Subcutaneous adipose tissue (tissue), 4 donors: ENCODE results near the gene IQGAP1. TPM values are rescaled to one million over a fixed set of nuclear protein-coding genes. Genes with fewer than 3 reads are reported as not detected.

ENCODE experiments used
- total RNA-seq, 4 donors: library from RNA; depleted of rRNA; stranded (reverse); fragments of >200 nt; gene quantifications; one replicate each; pipeline ENCODE4 v1.1.0, GENCODE V29; 2016
- TF ChIP-seq, protein P1 (sequence below): fragments of 450-650 bp; IDR thresholded peaks from one replicate; pipeline ENCODE4 v1.5.1; 2016; ENCODE audit warnings: low read depth, mild to moderate bottlenecking, control low read depth, antibody characterized with exemption, moderate library complexity

Gene IQGAP1
- total RNA-seq, 4 donors from 2014 or later, result 279 to 493 (median 310) TPM

DNA sequence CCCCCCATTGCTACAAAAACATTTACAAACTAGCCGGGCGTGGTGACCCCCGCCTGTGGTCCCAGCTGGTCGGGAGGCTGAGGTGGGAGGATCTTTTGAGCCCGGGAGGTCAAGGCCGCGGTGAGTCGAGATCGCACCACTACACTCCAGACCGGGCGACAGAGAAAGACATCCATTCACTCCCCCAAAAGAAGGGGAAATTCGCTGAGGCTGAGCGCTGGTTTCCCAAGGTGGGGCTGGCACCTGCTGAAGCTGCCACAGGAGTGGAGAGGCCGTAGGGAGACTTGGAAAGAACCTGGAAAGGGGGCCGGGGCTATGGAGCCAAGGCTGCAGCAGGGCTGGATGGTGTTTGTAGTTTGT is 140.9 kb downstream of the IQGAP1 start:
- TF ChIP-seq, protein P1, sequence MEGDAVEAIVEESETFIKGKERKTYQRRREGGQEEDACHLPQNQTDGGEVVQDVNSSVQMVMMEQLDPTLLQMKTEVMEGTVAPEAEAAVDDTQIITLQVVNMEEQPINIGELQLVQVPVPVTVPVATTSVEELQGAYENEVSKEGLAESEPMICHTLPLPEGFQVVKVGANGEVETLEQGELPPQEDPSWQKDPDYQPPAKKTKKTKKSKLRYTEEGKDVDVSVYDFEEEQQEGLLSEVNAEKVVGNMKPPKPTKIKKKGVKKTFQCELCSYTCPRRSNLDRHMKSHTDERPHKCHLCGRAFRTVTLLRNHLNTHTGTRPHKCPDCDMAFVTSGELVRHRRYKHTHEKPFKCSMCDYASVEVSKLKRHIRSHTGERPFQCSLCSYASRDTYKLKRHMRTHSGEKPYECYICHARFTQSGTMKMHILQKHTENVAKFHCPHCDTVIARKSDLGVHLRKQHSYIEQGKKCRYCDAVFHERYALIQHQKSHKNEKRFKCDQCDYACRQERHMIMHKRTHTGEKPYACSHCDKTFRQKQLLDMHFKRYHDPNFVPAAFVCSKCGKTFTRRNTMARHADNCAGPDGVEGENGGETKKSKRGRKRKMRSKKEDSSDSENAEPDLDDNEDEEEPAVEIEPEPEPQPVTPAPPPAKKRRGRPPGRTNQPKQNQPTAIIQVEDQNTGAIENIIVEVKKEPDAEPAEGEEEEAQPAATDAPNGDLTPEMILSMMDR, result no peak

DNA sequence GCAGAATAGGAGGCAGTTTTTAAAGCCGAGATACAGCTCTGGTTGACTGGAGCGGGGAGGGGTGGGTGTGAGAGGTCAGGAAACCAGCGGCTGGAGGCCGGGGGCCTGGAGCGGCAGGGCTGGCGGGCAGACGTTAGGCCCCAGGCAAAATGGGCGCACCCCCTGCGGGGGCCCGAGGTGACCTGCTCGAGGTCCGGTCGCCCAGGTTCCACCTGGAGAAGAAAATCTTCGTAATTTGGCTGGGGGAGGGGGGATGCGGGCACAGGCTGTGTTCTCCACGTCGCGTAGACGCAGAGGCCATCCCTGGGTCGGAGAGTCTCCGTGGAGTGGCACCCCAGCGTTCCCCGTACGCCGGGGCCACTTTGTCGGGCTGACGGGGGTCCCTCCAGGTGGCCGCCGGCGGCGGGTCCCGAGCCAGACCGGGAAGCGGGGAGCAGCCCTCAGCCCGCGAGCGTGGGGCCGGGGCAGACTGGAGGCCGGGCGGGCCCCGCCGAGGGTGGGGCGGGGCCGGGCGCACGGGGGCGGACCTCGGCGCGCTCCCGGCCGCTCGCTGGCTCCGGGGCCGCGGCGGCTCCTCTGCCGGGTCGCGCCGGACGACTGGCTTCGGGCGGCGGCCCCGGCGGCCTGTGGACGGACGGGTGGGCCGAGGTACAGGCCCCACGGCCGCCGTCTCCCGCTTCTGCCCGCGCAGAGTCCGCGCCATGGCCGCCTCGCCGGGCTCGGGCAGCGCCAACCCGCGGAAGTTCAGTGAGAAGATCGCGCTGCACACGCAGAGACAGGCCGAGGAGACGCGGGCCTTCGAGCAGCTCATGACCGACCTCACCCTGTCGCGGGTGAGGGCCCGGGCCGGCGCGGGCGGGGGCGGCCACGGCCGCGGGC is 141.6 kb downstream of the IQGAP1 start, which contains the start of gene CRTC3:
Gene CRTC3, plus strand, starts transcription at position 553 of the 879 bp plus-strand sequence. Its CDS starts 149 bp downstream, at position 702.
- TF ChIP-seq, protein P1, result no peak

DNA sequence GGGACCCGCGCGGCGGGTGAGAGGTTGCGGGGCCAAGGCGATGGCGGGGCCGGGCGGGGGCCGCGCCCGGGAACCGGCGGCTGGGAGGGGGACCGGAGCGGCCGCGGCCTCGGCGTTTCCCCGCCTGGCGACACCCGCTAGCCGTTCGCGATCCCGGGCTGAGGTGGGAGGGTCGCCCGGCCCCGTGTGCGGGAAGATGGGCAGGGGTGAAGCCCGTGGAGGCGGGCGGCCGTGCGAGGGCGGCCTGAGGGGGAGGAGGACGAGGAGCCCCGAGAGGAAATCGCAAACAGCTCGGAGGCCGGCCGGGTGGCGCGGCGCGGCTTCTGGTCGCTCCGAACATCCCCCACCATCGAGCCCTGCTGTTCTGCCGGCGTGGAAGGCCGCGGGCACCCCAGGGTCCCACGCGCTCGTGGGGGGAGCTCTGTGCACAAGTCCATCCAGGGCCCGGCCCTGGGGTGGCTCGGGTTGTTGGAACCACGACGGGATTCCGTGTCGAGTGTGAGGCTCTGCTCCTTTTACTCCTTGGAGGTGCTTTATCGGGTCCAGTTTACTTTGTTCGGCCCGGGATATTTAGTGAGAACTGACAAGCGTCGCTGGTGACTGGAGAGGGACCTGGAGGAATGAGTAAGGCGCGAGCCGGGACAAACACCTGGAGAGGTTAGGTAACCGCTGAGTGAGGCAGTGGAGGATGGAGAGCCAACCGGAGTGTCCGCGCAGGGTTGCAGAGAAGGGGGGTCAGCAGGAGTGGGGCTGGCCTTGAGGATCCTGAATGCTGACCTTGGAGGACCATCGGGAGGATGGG is 142.4 kb downstream of the IQGAP1 start:
- TF ChIP-seq, protein P1, result no peak

DNA sequence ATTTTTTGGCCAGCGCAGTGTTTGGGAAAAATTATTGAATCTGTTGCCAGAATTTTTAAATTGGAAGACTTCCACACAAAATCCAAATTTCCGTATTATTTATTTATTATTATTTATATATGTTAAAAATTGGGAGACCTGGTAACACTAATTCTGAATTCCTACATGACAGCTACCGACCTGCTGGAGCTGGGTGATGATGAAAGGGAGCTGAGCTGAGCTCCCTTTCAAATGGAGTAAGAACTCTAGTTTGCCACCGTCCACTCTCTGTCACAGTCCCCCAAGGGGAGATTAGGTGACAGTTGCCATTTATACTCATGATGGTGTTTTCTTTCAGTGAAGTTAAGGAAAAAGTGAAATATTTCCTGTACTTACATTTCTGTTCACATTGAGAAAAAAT is 143.1 kb downstream of the IQGAP1 start:
- TF ChIP-seq, protein P1, result no peak

DNA sequence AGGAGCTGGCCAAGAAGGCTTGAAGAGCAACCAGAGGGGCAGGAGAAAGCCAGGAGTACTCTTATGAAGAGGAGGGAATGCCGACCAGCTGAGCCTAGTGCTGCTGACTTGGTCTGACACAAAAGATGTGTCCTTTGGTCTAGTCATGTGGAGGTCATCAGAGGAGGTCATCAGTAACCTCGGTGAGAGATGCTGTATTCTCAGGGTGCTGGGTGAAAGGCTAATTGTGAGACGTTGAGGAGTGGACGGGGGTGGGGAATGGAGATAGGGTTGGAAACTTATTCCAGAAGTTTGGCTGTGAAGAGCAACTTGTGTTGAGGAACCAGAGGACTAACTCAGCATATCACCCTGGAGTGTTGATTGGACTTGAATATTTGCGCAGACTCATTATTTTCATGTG is 147.2 kb downstream of the IQGAP1 start:
- TF ChIP-seq, protein P1, result no peak

DNA sequence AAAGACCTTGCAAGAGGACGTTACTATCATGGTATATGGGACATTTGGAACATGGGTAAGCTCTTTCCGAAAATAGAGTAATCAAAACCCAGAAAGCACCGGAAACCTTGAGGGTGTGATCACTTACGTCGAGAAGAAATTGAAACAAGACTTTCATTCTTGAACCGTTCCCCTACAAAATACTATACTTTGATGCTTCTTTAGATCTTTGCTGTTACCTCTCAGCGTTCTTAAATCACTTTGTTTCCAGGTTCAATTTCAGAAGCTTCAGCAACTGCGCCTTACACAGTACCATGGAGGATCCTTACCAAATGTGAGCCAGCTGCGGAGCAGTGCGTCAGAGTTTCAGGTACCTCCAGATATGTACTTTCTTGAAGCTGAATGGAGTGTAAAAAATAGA is 151.7 kb downstream of the IQGAP1 start:
- TF ChIP-seq, protein P1, result no peak

DNA sequence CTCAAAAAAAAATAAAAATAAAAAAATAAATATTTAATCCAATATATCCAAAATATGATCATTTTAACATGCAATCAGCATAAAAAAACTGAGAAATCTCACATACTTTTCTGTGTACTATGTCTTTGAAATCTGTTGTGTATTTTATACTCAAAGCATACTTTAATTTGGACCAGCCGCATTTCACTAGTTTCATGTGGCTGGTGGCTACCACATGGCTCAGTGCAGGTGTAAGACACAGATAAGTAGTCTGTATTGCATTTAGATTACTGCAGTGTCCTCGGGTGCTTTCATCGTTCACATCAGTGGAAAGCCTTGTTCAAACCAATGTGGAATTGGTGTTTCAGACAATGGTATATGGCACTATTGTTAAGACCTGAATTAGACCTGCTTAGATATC is 152.7 kb downstream of the IQGAP1 start:
- TF ChIP-seq, protein P1, result no peak
